Activated naive CD4-positive, alpha-beta T cell treated with anti-CD3 and anti-CD28 coated beads, Interleukin-2, amount 50 U/mL, for 72 hours (primary cell): Measurements from ENCODE around the gene ABCF3. TPM values are rescaled to one million over a fixed set of nuclear protein-coding genes. Genes with fewer than 3 reads are reported as not detected.
A peak's percentile ranks its signal among the peaks of the same experiment; 100 is the strongest.

Experiments
- ATAC-seq, 2 donors: fragments of 150-1000 bp; cut with Tn5 transposase; 2 replicates each; pipeline ENCODE4 v1.10.0; 2021; ENCODE audit warnings: mild to moderate bottlenecking in 2 of 2, moderate library complexity in 2 of 2
- DNase-seq, 2 donors: peaks; one replicate each; pipeline ENCODE4 v3.0.0; 2021 to 2022; ENCODE audit warnings: low spot score in 2 of 2
- H3K27ac Mint-ChIP-seq, 2 donors: one replicate each; pipeline ENCODE4 v1.8.0; 2022; ENCODE audit warnings: mild to moderate bottlenecking in 2 of 2, mixed read lengths in 2 of 2
- H3K36me3 Mint-ChIP-seq, 2 donors: one replicate each; pipeline ENCODE4 v1.8.0; 2022; ENCODE audit warnings: mixed read lengths in 2 of 2
- H3K9me3 Mint-ChIP-seq, 2 donors: one replicate each; pipeline ENCODE4 v1.8.0; 2022; ENCODE audit warnings: mixed read lengths in 2 of 2
- total RNA-seq, 2 donors: library from RNA; stranded (reverse); gene quantifications; one replicate each; pipeline ENCODE4 v1.2.3, GENCODE V29; 2022

ABCF3 gene
- total RNA-seq, 2 donors from 2014 or later = 76.6 to 81.3 TPM

DNA sequence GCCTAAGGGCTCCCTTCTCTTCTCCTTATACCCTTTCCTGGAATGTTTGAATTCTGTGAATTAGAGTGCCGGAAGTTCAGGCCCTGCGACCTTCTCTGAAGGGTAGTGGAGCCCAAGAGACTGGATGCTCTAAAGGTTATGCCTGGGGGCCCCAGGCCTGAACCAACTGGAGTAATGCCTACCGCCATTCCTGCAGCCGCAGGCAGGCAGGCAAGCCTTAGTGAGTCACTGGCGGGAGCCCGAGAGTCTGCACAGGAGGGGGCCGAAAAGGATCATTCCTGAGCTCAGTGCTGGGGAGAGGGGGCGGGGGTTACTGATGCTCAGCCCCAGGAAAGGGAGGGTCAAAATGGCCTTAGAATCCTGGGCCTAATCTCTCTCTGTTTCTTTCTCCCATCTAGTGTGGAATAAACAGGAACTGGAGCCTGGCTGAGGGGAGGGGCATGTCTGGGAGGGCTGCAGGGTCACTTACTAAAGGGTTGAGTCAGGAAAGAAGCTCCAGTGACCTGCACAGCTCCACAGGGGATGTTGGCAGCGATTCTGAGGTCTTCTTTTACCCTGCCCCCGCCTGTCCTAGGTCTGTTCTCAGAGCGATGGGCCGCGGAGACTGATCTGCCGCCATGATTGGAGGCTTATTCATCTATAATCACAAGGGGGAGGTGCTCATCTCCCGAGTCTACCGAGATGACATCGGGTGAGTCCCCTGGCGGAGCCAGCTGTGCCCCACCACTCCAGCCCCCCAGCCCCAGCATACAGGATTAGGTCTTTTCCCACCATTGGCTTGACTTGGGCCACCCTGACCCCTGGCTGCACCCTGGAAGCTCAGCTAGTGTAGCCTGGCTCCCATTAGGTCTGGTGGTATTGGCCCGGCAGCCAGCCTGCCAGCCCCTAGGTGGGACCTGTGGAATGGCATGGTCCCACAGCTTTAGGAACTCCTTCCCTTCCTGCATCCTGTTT, 9.3 kb upstream of the ABCF3 start:
- Mint-ChIP-seq H3K27ac (peak overlapping the region; percentile 95 to 96), H3K9me3 (no peaks in the 10 kb centered on the region), H3K36me3 (peaks cover 12 to 27% of the 10 kb centered on the region in 2 donors)
- peak in 1 of 2 donors; percentile 15 for ATAC-seq
- DNase-seq = no peak

DNA sequence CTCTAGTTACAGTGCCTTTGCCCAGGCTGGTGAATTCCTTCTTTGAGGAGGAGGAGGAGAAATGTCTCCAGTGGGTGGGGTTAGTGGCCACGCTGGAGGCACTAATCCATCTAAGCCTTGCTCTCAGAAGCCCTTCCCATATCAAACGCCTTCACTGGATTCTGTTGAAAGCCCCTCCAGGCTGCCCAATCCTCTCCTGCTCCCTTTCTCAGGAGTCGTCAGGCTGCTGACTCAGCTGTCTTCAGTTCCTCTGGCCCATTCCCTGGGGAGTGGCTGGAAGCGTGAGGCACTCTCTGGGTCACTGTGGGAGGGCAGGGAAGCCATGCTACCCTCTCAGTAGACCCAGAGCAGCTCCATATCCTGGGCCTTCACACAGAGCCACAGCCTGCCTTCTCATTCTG, 8.7 kb upstream of the ABCF3 start:
- DNase-seq (no peak), ATAC-seq (no peak)
- H3K9me3 Mint-ChIP-seq = no peaks in the 10 kb centered on the region
- peak overlapping the region in 1 of 2 donors; percentile 37 for H3K27ac Mint-ChIP-seq
- H3K36me3 Mint-ChIP-seq = peaks cover 8 to 27% of the 10 kb centered on the region in 2 donors

DNA sequence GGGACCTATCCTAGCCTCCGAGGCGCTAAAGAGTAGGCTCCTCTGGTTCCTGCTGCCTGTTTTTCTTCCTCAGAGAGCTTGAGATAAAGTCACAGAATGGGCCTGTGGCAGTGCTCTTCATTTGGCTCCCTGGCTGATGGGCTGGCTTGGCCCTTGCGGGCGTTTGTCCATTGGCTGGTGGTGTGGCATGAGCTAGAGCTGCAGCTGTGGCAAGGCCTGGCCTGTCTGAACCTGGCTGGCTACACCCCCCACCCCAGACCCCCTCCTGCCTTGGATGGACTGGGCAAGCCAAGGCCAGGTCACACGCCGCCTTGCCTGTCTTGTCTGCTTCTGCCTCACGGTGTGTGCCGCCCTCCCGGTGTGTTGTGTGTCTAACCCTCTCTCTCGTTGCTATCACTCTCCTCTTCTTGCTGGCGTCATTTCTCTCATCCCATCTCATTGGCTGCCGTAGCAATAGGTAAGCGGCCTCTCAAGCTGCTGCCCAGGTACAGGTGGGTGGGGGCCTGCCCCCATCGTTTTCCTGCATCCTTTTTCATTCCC, 8.2 kb upstream of the ABCF3 start:
- ATAC-seq (no peak), DNase-seq (no peak)
- no peaks in the 10 kb centered on the region for H3K9me3 Mint-ChIP-seq
- peak overlapping the region in 1 of 2 donors; percentile 66 for H3K27ac Mint-ChIP-seq
- H3K36me3 Mint-ChIP-seq = peaks cover 8 to 27% of the 10 kb centered on the region in 2 donors

DNA sequence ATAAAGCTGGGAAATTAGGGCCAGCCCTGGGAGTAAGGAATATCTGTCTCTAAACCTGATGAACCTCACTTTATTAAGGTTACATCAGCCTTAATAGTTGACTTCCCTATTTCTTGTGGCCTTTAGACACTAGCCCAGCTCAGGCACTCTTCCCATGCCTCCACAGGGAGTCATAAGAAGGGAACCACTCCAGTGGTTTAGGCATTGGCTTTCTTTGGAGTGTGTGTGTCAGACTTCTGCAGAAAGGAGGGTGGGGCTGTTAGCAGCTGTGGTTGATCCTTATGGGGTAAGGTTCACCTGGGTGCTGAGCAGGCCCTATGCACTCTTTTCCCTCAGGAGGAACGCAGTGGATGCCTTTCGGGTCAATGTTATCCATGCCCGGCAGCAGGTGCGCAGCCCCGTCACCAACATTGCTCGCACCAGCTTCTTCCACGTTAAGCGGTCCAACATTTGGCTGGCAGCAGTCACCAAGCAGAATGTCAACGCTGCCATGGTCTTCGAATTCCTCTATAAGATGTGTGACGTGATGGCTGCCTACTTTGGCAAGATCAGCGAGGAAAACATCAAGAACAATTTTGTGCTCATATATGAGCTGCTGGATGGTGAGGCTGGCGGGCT, 7.4 kb upstream of the ABCF3 start:
- ATAC-seq = no peak
- H3K36me3 Mint-ChIP-seq = peaks cover 8 to 27% of the 10 kb centered on the region in 2 donors
- DNase-seq = no peak
- H3K27ac Mint-ChIP-seq = peak overlapping the region; percentile 3 to 66
- H3K9me3 Mint-ChIP-seq = no peaks in the 10 kb centered on the region

DNA sequence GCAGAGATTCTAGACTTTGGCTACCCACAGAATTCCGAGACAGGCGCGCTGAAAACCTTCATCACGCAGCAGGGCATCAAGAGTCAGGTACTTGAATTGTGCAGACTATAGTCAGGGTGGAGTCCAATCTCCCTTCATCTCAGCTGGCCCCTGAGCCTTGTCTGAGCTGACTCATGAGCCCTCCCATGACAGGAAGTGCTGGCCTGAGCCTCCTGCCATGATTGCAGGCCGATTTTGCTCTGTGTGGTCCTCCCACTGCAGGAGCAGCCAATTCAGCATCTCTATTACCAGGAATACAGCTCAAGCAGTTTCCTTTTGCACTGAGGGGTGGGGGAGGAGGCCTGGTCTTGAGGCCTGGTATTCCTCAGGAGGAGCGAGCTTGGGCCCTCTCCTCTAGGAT, 5.8 kb upstream of the ABCF3 start:
- Mint-ChIP-seq H3K36me3 (peaks cover 11 to 29% of the 10 kb centered on the region in 2 donors), H3K27ac (no peak overlapping the region), H3K9me3 (no peaks in the 10 kb centered on the region)
- DNase-seq (no peak), ATAC-seq (no peak)

DNA sequence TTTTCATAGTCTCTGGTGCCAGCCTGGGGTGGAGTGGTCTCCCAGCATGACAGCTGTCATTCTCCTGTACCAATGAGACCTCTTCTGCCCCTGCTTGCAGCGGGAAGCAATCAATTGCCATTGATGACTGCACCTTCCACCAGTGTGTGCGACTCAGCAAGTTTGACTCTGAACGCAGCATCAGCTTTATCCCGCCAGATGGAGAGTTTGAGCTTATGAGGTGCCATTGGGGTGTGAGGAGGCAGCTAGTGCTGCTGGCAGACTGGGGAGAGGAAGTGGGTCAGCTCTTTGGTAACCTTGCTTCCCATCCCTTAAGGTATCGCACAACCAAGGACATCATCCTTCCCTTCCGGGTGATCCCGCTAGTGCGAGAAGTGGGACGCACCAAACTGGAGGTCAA, 4.4 kb upstream of the ABCF3 start:
- DNase-seq (no peak), ATAC-seq (no peak)
- H3K27ac Mint-ChIP-seq = no peak overlapping the region
- peaks cover 11 to 32% of the 10 kb centered on the region in 2 donors for H3K36me3 Mint-ChIP-seq
- no peaks in the 10 kb centered on the region for H3K9me3 Mint-ChIP-seq

DNA sequence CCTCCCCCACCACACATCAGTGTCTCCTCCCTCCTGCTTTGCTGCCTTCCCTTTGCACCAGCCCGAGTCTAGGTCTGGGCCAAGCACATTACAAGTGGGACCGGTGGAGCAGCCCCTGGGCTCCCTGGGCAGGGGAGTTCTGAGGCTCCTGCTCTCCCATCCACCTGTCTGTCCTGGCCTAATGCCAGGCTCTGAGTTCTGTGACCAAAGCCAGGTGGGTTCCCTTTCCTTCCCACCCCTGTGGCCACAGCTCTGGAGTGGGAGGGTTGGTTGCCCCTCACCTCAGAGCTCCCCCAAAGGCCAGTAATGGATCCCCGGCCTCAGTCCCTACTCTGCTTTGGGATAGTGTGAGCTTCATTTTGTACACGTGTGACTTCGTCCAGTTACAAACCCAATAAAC, 2.3 kb upstream of the ABCF3 start:
- DNase-seq (no peak), ATAC-seq (no peak)
- Mint-ChIP-seq H3K9me3 (no peaks in the 10 kb centered on the region), H3K36me3 (peaks cover 21 to 33% of the 10 kb centered on the region in 2 donors), H3K27ac (peak overlapping the region; percentile 24 to 52)

DNA sequence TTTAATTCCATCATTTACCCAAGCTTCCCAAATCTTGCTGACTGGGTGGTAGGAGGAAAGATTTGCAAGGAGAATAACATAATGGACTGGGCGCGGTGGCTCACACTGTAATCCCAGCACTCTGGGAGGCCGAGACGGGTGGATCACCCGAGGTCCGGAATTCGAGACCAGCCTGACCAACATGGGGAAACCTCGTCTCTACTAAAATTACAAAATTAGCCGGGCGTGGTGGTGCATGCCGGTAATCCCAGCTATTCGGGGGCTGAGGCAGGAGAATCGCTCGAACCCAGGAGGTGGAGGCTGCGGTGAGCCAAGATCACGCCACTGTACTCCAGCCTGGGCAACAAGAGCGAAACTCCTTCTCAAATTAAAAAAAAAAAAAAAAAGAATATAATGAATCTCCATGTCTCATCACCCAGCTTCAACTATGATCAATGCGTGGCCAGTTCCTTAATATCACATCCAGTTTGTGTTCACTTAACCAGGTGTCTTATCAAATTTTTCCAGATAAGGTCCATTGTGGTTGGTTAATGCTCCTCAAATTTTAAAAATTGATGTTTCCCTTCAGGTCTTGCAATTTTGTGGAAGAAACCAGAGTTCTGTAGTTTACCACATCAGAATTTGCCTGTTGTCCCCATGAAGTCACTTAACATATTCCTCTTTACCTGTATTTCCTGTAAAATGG, 1.3 kb upstream of the ABCF3 start:
- ATAC-seq (no peak), DNase-seq (no peak)
- Mint-ChIP-seq H3K9me3 (no peaks in the 10 kb centered on the region), H3K36me3 (peaks cover 21 to 23% of the 10 kb centered on the region in 2 donors), H3K27ac (peak overlapping the region; percentile 94 to 95)

DNA sequence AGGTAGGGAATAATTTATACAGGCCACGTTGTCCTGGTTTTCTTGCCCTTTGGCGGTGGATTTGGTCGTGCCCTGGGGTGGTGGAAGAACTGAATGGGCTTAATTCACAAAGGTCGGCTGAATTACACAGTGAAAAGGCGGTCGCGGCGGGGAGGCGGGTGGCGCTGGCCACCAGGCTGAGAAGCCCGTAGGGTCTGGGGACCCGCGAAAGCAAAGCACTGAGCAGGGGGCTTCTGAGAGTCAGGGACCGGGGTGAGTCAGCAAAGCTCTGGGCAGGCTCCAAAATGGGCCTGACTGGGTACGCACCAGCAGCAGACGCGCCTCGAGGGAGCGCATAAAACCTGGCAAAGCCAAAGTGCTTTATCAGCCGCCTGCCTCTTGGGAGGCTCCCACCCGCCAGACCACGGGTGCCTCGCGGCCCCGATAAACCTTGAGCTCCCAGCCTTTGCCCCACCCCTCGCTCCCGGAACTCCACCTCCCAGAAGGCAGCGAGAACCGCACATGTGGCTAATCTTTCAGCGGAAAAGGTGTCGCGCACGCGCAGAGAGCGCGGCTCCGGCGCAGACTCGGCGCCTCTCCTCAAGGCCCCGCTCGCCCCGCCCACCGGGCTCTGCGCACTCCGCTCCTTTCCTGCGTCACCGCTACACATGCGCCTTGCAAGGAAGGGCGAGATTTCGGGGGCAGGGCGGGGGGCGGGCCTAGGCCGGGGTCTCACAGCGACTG, 377 bp upstream of the ABCF3 start:
- H3K27ac Mint-ChIP-seq = peak overlapping the region; percentile 94 to 99
- H3K36me3 Mint-ChIP-seq = peaks cover 21 to 22% of the 10 kb centered on the region in 2 donors
- ATAC-seq = peak; percentile 93 to 95
- peak; percentile 99 to 100 for DNase-seq
- H3K9me3 Mint-ChIP-seq = no peaks in the 10 kb centered on the region

DNA sequence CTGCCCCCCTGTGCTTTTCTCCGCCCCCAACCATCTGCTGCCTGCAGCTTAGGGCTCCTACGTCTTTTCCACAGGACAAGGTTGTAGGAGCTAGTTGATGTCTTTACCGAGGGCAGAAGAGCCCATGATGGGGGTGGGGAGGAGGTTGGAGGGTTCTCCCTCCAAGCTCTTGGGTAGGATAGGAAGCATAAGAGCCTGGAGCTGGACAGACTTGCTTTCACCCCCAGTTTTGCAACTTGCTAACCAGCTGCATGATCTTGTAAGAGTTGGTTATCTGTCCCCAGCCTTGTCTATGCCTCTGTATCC, 856 bp downstream of the ABCF3 start:
- H3K27ac Mint-ChIP-seq = peak overlapping the region; percentile 94 to 99

DNA sequence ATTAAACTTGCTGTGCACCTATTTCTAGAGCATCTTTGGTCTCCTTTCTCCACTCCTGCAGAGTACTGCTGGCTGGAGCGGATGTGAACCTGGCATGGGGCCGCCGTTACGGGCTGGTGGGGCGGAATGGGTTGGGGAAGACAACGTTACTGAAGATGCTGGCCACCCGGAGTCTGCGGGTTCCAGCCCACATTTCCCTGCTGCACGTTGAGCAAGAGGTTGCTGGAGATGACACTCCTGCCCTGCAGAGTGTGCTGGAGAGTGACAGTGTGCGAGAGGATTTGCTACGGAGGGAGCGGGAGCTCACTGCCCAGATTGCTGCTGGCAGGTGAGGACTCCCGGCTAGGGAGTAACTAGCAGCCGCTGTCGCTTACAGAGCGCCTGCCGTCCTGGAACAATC, 2.1 kb downstream of the ABCF3 start:
- Mint-ChIP-seq H3K36me3 (peaks cover 21 to 22% of the 10 kb centered on the region in 2 donors), H3K27ac (peak overlapping the region in 1 of 2 donors; percentile 79), H3K9me3 (no peaks in the 10 kb centered on the region)
- ATAC-seq (no peak), DNase-seq (no peak)

More for the DNA sequence above, 856 bp downstream of the ABCF3 start:
- H3K9me3 Mint-ChIP-seq = no peaks in the 10 kb centered on the region
- peaks cover 21 to 22% of the 10 kb centered on the region in 2 donors for H3K36me3 Mint-ChIP-seq
- DNase-seq = no peak
- ATAC-seq = no peak

DNA sequence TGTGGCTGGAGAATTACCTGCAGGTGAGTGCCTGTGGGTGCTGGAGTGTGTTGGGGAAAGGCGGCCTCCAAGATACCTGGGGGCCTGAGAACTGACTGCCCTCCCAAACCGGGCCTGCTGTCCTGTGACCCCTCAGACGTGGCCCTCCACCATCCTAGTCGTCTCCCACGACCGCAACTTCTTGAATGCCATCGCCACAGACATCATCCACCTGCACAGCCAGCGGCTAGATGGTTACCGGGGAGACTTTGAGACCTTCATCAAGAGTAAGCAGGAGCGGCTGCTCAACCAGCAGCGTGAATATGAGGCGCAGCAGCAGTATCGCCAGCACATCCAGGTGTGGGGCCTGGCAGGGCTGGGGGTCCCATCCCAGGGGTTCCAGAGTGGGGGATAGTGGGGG, 3.4 kb downstream of the ABCF3 start:
- Mint-ChIP-seq H3K9me3 (no peaks in the 10 kb centered on the region), H3K27ac (no peak overlapping the region), H3K36me3 (peaks cover 29% of the 10 kb centered on the region in 2 donors)
- ATAC-seq (no peak), DNase-seq (no peak)

DNA sequence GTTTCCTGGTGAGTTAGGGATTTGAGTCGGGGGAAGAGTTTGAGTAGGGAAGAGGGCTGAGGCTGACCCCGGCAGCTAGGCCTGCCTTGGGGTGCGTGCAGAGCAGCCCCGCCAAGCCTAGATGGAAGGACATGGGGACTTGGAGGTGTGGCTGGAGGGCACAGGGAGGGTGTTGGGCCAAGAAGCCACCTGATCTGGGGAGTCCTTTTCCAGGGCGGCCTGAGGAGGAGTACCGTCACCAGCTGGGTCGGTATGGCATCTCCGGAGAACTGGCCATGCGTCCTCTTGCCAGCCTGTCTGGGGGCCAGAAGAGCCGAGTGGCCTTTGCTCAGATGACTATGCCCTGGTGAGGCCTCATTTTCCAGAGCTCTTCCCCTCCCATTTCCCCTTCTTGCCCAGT, 6.9 kb downstream of the ABCF3 start:
- H3K36me3 Mint-ChIP-seq = peaks cover 7 to 11% of the 10 kb centered on the region in 2 donors
- H3K27ac Mint-ChIP-seq = no peak overlapping the region
- DNase-seq = no peak
- no peak for ATAC-seq
- H3K9me3 Mint-ChIP-seq = no peaks in the 10 kb centered on the region

DNA sequence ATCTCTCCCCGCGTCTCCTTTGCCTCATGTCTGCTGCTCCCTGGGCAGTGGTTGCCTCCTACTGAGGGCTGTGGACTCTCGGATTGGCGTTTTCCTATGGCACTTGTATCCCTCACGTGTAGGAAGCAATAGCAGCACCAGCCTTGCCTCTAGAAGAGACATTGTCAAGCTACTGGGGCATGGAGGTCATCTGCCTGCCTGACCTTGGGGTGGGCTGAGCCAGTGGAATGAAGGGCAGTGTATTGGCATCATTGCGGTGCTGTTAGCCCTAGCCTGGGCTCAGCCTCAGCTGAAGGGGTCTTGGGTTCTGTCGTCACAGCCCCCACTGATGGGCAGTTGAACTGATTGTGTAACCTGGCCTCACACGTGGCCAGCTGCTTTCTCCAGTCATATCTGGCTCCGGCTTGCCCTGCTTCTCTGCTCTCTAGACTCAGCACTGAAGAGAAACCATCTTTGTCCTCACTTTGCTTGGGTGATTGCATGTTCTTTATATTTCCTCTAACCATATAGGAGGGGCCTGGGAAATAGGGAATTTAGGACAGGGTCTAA, 8.1 kb downstream of the ABCF3 start:
- Mint-ChIP-seq H3K36me3 (peaks cover 7 to 8% of the 10 kb centered on the region in 2 donors), H3K27ac (peak overlapping the region; percentile 31 to 44), H3K9me3 (no peaks in the 10 kb centered on the region)
- no peak for DNase-seq
- ATAC-seq = no peak

DNA sequence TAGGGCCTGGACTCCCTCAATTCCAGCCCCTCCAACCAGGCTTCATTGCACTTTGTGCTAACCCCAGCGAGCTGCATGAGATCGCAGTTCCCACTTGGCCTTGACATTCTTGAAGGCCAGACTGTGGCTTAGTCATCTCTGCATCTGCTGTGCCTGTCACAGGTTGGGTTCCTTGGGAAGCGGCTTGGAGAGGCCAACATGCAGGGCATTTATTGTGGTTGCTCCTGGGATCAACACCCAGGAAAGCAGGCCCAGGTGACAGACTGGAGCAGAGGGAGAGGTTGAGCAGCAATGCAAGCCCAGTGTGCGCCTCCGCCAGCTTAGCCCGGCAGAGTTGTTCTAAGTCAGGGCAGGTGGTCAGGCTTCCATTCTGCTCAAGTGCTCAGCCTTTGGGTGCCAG, 10.5 kb downstream of the ABCF3 start:
- DNase-seq (no peak), ATAC-seq (no peak)
- H3K36me3 Mint-ChIP-seq = peaks cover 7 to 8% of the 10 kb centered on the region in 2 donors
- H3K27ac Mint-ChIP-seq = no peak overlapping the region
- H3K9me3 Mint-ChIP-seq = no peaks in the 10 kb centered on the region

DNA sequence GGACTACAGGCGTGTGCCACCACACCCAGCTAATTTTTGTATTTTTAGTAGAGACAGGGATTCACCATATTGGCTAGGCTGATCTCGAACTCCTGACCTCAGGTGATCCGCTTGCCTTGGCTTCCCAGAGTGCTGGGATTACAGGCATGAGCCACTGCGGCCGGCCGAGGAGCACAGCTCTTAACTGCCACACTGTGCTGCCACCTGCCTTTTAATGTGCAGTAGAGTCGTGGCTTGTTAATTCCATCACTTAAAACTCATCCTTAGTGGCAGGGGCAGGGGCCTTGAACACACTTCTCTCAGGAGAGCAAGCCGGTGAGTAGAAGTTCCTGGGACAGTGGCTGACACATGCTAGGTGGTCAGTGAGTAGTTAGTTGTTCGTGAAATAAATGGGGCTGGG, 12.5 kb downstream of the ABCF3 start:
- Mint-ChIP-seq H3K36me3 (peaks cover 7 to 8% of the 10 kb centered on the region in 2 donors), H3K27ac (no peak overlapping the region), H3K9me3 (no peaks in the 10 kb centered on the region)
- ATAC-seq (no peak), DNase-seq (no peak)
